ENCODE data around the gene TOX3. TPM values are rescaled to one million over a fixed set of nuclear protein-coding genes. Genes with fewer than 3 reads are reported as not detected.

Gene TOX3
- total RNA-seq, 4 donors from 2014 or later: 0.47 TPM; not detected in 3

DNA sequence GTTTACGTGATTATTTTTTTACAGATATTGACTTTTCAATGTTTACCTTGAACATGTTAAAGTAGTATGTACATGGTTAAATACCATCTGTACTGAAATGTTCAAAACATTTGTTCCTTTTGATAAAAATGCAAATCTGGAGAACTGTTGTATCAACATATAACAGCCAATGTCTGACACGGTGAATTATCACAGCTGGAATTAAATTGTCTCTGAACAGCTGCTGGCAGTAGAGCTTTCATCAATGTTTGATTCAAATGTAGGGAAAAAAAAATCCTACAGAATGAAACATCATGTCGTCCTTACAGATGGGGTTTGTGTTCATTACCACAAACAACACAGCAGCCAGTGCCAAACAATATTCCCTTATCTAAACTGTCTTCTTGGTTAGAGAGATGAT, 79.9 kb downstream of the TOX3 start:
- no peaks in the 10 kb centered on the region for H3K4me1 ChIP-seq
- no peaks in the 10 kb centered on the region for H3K36me3 ChIP-seq
- ATAC-seq (no peak), DNase-seq (no peak)
- H3K4me3 ChIP-seq: no peak overlapping the region
- H3K27me3 ChIP-seq: no peaks in the 10 kb centered on the region
- H3K9me3 ChIP-seq: no peaks in the 10 kb centered on the region
- in situ Hi-C loops (cut with MboI; ENCODE audit: low sequenced_read_pairs in 4 of 4) (no loop called here), intact Hi-C loops (cut with DNase I; ENCODE audit: low total_unique reads) (no loop called here)
- TF ChIP-seq POLR2A (IDR thresholded peaks at IDR 0.05) (no peak), CTCF (IDR thresholded peaks at IDR 0.05 in 4 of 5, conservative IDR thresholded peaks at IDR 0.05 in 1 of 5) (no peak)
- no peak overlapping the region for H3K27ac ChIP-seq

DNA sequence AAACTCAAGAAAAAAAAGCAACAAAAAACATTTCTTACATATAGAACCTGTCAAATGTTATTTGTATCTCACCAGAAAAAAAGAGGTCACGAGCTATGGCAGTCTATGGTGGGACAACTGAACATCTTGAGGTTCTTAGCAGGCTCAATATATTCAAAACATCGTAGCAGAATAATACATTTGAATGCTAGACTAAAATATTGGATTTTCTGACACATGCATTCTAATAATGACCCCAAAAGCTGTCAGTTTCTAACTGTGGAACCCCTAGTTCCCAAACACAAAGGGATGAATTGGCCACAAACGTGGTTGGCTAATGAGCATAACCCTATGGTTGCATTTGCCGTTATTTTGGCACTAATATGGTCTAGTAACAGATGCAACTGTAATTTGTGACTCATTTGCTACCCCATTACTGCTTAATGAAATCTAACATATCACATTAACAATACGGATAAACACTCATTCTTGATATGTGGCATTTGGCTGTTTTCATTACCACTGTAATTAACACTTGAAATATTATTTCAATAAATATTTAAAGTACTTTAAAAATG, 81.2 kb downstream of the TOX3 start:
- DNase-seq: no peak
- no peaks in the 10 kb centered on the region for H3K36me3 ChIP-seq
- ATAC-seq: no peak

GRCh38 chr16:52463904-52464303, 83.0 kb downstream of the TOX3 start:
- TF ChIP-seq CTCF (IDR thresholded peaks at IDR 0.05 in 4 of 5, conservative IDR thresholded peaks at IDR 0.05 in 1 of 5): no peak
- TF ChIP-seq POLR2A (IDR thresholded peaks at IDR 0.05): no peak
- ATAC-seq (no peak), DNase-seq (no peak)
- no peak overlapping the region for H3K4me3 ChIP-seq
- no peaks in the 10 kb centered on the region for H3K9me3 ChIP-seq
- no peaks in the 10 kb centered on the region for H3K36me3 ChIP-seq
- intact Hi-C loops (cut with DNase I; ENCODE audit: low total_unique reads) (no loop called here), in situ Hi-C loops (cut with MboI; ENCODE audit: low sequenced_read_pairs in 4 of 4) (no loop called here)
- H3K4me1 ChIP-seq: no peaks in the 10 kb centered on the region
- no peaks in the 10 kb centered on the region for H3K27me3 ChIP-seq
- no peak overlapping the region for H3K27ac ChIP-seq

More for the DNA sequence above, 81.2 kb downstream of the TOX3 start:
- intact Hi-C loops (cut with DNase I; ENCODE audit: low total_unique reads): no loop called here
- Histone ChIP-seq H3K27ac (no peak overlapping the region), H3K4me1 (no peaks in the 10 kb centered on the region), H3K4me3 (no peak overlapping the region), H3K9me3 (no peaks in the 10 kb centered on the region), H3K27me3 (no peaks in the 10 kb centered on the region)
- TF ChIP-seq CTCF (IDR thresholded peaks at IDR 0.05 in 4 of 5, conservative IDR thresholded peaks at IDR 0.05 in 1 of 5): no peak
- no peak for TF ChIP-seq POLR2A (IDR thresholded peaks at IDR 0.05)
- in situ Hi-C loops (cut with MboI; ENCODE audit: low sequenced_read_pairs in 4 of 4): no loop called here

GRCh38 chr16:52462816-52463215, 84.1 kb downstream of the TOX3 start:
- no peaks in the 10 kb centered on the region for H3K4me1 ChIP-seq
- H3K27ac ChIP-seq: no peak overlapping the region
- no peaks in the 10 kb centered on the region for H3K36me3 ChIP-seq
- H3K9me3 ChIP-seq: no peaks in the 10 kb centered on the region
- TF ChIP-seq CTCF (IDR thresholded peaks at IDR 0.05 in 4 of 5, conservative IDR thresholded peaks at IDR 0.05 in 1 of 5) (no peak), POLR2A (IDR thresholded peaks at IDR 0.05) (no peak)
- no peak overlapping the region for H3K4me3 ChIP-seq
- ATAC-seq: no peak
- no peaks in the 10 kb centered on the region for H3K27me3 ChIP-seq
- DNase-seq: no peak
- in situ Hi-C loops (cut with MboI; ENCODE audit: low sequenced_read_pairs in 4 of 4) (no loop called here), intact Hi-C loops (cut with DNase I; ENCODE audit: low total_unique reads) (no loop called here)

- Histone ChIP-seq H3K27ac (no peak overlapping the region), H3K27me3 (no peaks in the 10 kb centered on the region), H3K4me1 (no peaks in the 10 kb centered on the region), H3K9me3 (no peaks in the 10 kb centered on the region), H3K4me3 (no peak overlapping the region), H3K36me3 (no peaks in the 10 kb centered on the region)
- in situ Hi-C loops (cut with MboI; ENCODE audit: low sequenced_read_pairs in 4 of 4): no loop called here
- ATAC-seq: no peak
- no peak for TF ChIP-seq POLR2A (IDR thresholded peaks at IDR 0.05)
- no peak for TF ChIP-seq CTCF (IDR thresholded peaks at IDR 0.05 in 4 of 5, conservative IDR thresholded peaks at IDR 0.05 in 1 of 5)
- intact Hi-C loops (cut with DNase I; ENCODE audit: low total_unique reads): no loop called here
- no peak for DNase-seq
These were observed 86.2 kb downstream of the TOX3 start for GRCh38 chr16:52460639-52461178.

Measured in gastrocnemius medialis (tissue), 4 donors.